Suppressor macrophage treated with lipopolysaccharide for 4 hours (primary cell): ENCODE measurements around the gene BCL6.

Experiments used
- DNase-seq: peaks from one replicate; pipeline ENCODE4 v3.0.0-alpha.2; 2020

Gene BCL6

DNA sequence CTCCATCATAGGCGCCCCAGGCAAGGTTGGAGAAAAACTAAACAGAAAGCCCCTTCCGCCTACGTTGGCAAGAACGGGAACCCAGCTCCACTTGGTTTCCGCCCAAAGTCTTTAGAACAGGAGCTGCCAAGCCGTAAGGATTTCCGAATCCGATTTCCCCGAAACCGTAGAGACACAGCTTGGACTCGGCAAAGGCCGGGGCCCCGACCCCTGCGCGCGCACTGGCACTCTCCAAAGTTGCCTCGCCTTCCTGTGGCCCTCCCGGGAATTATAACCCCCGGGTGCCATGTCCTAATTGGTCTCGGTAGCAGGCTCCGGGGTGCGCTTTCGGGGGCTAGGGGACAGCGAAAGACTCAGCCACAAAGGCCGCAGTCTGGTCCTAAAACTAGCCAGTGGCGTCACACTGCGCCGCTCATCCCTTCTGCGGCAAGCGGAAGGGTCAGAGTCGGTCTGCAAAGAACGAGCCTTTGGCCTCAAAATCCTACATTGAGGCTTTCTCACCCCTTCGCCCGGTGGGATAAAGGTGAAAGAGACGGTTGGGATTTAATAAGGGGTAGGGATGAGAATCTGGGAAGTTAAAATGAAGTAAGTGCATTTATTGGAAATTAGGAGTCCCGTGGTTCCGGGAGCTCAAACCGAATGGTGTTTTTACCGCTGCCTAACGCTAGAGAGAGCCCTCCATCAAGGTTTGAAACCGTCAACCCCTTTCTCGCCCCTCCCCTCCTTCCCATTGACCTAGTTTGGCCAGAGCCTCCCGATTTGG lies 6.8 kb downstream of the BCL6 start:
- DNase-seq, result peak; percentile 92

GRCh38 chr3:187738071-187738330 lies 7.3 kb downstream of the BCL6 start:
- DNase-seq, result no peak

- peak; percentile 96 for DNase-seq
Observed at GRCh38 chr3:187737368-187738070, 7.7 kb downstream of the BCL6 start.

DNA sequence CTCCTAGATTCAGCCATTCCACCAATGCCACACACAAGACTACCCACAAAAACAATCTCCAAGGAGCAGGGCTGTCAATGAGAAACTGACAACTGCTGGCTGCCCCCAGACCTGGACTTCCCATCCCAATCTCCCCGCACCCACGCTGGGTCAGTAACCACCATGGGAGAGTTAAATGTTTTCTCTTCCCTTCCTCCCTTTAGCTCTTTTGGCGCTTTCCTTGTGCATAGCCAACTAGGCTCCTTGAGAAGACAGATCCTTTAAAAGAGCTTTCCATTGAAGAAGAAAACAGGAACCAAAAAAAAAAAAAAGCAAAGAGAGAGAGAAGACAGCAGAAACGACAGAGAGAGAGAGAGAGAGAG lies 8.3 kb downstream of the BCL6 start:
- DNase-seq, result peak; percentile 55

DNA sequence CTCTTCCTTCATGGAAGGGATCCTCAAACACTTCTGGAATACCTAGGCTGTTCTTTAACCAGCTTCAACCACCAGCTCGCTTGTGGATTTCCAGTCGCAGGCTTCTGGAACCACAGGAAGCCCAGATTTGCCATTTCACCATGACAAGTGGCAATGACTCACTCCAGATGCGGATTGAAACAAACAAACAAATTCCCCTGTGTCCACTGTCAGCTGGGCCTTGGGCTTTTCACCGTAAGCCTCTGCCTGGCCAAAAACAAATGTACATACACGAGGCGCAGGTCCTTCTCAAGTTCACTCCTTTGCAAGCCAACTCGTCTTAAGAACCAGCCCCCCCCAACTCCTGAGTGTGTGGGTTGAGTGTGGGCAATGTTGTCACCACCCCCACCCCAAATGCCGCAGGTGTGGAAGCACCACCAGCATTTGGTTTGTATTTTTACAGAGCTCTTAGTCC lies 8.8 kb downstream of the BCL6 start:
- peak; percentile 90 for DNase-seq

GRCh38 chr3:187735837-187736236 lies 9.4 kb downstream of the BCL6 start:
- peak; percentile 64 for DNase-seq

- DNase-seq, result no peak
Observed at GRCh38 chr3:187735383-187735782, 9.9 kb downstream of the BCL6 start.

DNA sequence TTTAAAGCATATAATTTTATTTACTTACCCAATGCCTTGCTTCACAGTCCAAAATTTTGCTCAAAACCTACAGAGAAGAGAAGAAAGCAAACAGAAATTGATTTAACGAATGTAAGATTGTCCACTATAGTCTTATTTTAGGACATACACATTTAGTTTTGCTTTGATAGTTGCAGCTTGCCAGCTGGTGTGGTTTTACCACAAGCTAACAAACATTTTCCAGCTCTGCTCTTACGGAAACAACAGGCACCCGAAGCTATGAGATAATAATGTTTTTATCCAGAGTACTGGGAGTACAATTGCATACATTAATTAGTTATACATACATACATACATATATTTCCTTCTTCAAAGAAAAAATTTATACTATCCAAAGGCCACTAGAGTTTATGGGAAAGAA lies 10.4 kb downstream of the BCL6 start:
- DNase-seq, result no peak

- no peak for DNase-seq
Observed at GRCh38 chr3:187733371-187733770, 11.9 kb downstream of the BCL6 start.

- DNase-seq, result no peak
Observed at GRCh38 chr3:187729598-187729997, 15.7 kb downstream of the BCL6 start.

GRCh38 chr3:187728940-187729583 lies 16.2 kb downstream of the BCL6 start:
- no peak for DNase-seq

DNA sequence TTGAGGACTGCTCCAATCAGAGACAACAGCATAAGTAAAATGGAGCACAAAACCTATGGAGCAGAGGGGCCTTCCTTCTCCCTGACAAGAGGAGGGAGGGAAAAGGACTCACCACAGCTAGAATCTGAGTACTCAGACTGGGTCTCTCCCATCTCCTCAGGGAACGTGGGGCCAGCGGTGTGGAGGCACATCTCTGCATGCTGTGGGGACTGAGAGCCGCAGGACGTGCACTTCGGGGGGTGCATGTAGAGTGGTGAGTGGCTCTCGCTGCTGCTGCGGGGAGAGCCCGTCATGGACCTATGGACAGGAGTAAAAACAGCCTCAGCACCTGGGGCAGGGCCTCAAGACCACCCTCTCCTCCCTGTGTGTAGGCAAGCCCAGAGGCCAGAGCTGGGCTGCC lies 17.0 kb downstream of the BCL6 start:
- DNase-seq, result no peak

GRCh38 chr3:187726564-187726963 lies 18.7 kb downstream of the BCL6 start:
- no peak for DNase-seq

DNA sequence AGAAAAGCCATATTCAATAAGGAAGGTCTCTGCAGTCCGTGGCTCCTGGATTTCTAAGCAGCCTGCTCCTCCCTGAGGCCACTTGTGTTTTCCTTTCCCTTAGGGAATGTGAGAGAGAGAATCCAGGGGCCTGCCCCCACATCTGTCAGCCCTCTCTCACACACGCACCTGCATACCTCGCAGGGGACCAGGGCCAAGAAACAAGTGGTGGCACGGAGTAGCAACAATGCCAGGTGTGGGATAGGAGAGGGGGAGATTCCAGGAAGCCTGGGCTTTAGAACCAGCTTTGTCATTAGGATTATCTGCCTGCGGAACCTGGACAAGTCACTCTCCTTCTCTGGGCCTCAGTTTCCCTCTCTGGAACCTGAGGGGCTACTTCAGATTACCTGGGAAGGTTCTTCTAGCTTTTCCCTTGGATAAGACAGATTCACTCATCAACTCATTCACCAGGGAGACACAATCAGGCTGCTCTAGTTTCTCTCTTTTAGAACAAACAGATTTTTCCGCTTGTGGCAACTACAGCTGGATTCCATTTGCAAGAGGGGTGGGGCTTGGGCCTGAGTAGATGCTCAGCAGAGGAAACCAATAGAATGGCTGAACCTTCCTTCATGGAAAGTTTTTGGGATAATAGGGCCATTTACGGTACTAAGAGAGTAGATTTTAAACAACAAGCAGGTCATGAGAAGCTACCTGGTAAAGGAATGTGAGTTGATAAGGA lies 19.5 kb downstream of the BCL6 start:
- no peak for DNase-seq

DNA sequence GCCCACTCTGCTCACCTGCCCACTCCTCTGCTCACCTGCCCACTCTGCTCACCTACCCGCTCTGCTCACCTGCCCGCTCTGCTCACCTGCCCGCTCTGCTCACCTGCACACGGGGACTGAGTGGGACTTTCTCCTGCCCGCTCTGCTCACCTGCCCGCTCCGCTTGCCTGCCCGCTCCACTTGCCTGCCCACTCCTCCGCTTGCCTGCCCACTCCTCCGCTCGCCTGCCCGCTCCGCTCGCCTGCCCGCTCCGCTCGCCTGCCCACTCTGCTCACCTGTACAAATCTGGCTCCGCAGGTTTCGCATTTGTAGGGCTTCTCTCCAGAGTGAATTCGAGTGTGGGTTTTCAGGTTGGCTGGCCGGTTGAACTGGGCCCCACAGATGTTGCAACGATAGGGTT lies 20.0 kb downstream of the BCL6 start:
- DNase-seq, result no peak

DNA sequence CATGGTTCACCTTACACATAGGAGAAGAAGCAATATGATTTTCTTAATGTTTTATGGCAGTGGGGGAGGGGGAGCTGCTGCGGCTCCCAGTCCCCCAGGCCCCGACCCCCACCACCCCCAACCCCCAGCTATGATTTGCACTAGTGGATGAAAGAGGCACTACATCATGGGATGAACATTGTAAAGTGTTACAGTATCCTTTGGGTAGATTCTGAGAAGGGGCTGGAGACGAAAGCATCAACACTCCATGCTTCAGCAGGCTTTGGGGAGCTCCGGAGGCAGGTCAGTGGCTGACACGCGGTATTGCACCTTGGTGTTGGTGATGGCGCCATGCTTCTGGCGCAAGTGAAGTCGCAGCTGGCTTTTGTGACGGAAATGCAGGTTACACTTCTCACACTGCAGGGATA lies 23.1 kb downstream of the BCL6 start:
- no peak for DNase-seq

GRCh38 chr3:187721055-187721454 lies 24.2 kb downstream of the BCL6 start:
- no peak for DNase-seq

GRCh38 chr3:187720337-187720670 lies 25.0 kb downstream of the BCL6 start:
- DNase-seq, result no peak

GRCh38 chr3:187719628-187720336 lies 25.5 kb downstream of the BCL6 start:
- DNase-seq, result no peak

DNA sequence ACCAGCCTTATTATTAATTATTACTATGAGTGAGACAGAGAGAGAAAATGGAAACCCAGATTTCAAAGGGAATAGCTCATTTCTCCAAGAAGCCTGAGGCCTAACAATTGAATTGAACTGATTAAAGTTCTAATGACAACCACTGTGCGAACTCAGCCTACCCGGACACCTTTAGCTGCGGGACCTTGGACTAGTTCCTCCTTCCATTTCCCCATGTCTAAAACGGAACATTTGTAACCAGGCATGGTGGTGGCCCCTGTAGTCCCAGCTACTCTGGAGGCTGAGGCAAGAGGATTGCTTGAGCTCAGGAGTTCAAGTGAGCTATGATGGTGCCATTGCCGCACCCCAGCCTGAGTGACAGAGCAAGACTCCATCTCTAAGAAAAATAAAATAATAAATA lies 26.5 kb downstream of the BCL6 start:
- DNase-seq, result no peak

DNA sequence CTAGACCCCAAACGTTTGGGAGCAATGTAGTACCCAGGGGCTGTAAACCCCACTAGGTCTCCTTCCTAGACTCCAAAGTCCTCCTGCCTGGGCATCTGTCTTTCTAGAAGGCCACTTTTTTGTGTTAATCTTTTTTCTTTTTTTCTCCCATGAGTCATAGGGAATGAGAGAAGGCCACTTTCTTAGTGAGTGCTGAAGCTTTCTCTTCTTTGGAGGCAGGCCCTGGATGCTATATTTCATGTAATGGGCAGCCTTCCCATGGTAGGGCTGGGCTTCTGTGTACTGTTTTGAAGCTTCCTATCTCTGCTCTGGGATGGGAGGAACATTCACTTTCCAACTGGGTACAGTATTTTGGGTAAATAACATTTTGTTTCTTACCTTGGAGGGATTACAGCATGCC lies 27.7 kb downstream of the BCL6 start:
- no peak for DNase-seq

- DNase-seq, result peak; percentile 82
Observed at GRCh38 chr3:187714404-187714979, 30.8 kb downstream of the BCL6 start.

DNA sequence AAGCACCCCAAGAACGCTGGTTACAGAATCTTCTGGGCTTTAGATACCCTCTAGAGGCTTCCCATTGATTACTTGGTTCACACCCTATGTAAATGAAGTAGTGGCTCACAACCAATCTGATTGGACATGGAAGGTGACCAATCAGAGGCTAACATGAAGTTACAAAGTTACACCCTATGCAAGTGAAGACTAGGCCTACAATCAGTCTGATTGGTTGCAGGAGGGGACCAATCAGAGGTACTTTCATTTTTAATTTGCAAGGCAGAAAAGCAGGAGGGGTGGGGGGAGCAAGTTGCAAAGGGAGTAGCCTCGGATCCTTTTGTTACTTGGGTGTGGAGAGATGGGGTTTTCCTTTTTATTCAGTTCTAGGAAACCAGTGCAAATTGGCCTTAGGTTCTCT lies 31.8 kb downstream of the BCL6 start:
- no peak for DNase-seq
